Endothelial cell (in vitro differentiated cells): ENCODE results near the gene MSANTD2. TPM values are rescaled to one million over a fixed set of nuclear protein-coding genes. Genes with fewer than 3 reads are reported as not detected.

ENCODE experiments used
- DNase-seq: peaks from one replicate; pipeline ENCODE4 v3.0.0; 2021; ENCODE audit warnings: low spot score
- H3K27ac Mint-ChIP-seq: one replicate; pipeline ENCODE4 v1.8.0; 2021; ENCODE audit warnings: mixed read lengths, inconsistent platforms; ENCODE audit not compliant: unreplicated experiment
- H3K27me3 Mint-ChIP-seq: one replicate; pipeline ENCODE4 v1.8.0; 2021; ENCODE audit warnings: mild to moderate bottlenecking, moderate library complexity, mixed read lengths, inconsistent platforms; ENCODE audit not compliant: unreplicated experiment
- H3K36me3 Mint-ChIP-seq: one replicate; pipeline ENCODE4 v1.8.0; 2021; ENCODE audit warnings: mild to moderate bottlenecking, low read depth, mixed read lengths, inconsistent platforms; ENCODE audit not compliant: unreplicated experiment
- H3K4me1 Mint-ChIP-seq: one replicate; pipeline ENCODE4 v1.8.0; 2021; ENCODE audit warnings: mild to moderate bottlenecking, mixed read lengths, inconsistent platforms; ENCODE audit not compliant: unreplicated experiment
- H3K4me3 Mint-ChIP-seq: one replicate; pipeline ENCODE4 v1.8.0; 2021; ENCODE audit warnings: mild to moderate bottlenecking, mixed read lengths, inconsistent platforms; ENCODE audit not compliant: unreplicated experiment
- H3K9me3 Mint-ChIP-seq: one replicate; pipeline ENCODE4 v1.8.0; 2021; ENCODE audit warnings: mixed read lengths, inconsistent platforms; ENCODE audit not compliant: unreplicated experiment
- total RNA-seq: library from RNA; stranded (reverse); fragmentation: NEBNext Ultra II Directional; extraction: Animal tissue kit (Norgen Biotek cat#: 25700); gene quantifications from one replicate; pipeline ENCODE4 v1.2.1, GENCODE V29; 2021; ENCODE audit not compliant: unreplicated experiment
- TF ChIP-seq, protein P1 (sequence below): fragments of 200-600 bp; sonication (generic); IDR thresholded peaks from one replicate; pipeline ENCODE4 v1.5.0; 2021; ENCODE audit warnings: antibody characterized with exemption; ENCODE audit not compliant: unreplicated experiment

Gene MSANTD2
- total RNA-seq, 1 donor from 2014 or later = 32.4 TPM

DNA sequence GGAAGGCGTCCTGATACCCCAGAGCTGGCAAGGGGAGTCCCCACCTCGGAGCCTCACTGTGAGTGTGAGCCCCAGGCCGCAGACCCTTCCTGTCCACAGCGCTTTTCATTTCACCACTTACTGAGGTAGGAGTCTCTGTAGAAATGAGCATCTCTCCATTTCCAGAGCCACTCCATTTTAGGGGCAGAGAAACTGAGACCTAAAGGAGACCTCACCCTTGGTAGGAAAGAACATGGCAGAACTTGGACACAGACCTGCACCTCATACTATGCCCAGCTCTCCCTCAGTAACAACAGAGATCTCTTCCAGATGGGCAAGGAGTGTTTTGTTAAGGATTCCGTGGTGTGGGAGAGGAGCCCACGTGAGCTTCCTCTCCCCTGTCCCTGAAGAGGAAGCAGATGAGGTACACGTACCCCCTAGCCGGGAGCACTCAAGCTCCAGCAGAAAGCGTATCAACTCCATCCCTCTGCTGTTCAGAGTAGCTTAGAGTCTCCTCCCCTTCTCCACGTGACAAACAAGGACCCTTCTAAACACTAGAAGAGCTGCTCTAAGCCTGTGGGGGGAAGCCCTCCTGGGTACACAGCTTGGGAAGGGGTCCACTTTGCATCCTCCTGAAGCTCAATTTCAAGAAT lies 47.6 kb downstream of the MSANTD2 start:
- H3K27me3 Mint-ChIP-seq = peaks cover 27% of the 10 kb centered on the region
- peak overlapping the region; percentile 76 for H3K4me3 Mint-ChIP-seq
- H3K4me1 Mint-ChIP-seq = peaks cover 84% of the 10 kb centered on the region
- no peaks in the 10 kb centered on the region for H3K9me3 Mint-ChIP-seq
- no peak for DNase-seq
- no peak overlapping the region for H3K27ac Mint-ChIP-seq
- H3K36me3 Mint-ChIP-seq = peaks cover 57% of the 10 kb centered on the region
- TF ChIP-seq, protein P1, sequence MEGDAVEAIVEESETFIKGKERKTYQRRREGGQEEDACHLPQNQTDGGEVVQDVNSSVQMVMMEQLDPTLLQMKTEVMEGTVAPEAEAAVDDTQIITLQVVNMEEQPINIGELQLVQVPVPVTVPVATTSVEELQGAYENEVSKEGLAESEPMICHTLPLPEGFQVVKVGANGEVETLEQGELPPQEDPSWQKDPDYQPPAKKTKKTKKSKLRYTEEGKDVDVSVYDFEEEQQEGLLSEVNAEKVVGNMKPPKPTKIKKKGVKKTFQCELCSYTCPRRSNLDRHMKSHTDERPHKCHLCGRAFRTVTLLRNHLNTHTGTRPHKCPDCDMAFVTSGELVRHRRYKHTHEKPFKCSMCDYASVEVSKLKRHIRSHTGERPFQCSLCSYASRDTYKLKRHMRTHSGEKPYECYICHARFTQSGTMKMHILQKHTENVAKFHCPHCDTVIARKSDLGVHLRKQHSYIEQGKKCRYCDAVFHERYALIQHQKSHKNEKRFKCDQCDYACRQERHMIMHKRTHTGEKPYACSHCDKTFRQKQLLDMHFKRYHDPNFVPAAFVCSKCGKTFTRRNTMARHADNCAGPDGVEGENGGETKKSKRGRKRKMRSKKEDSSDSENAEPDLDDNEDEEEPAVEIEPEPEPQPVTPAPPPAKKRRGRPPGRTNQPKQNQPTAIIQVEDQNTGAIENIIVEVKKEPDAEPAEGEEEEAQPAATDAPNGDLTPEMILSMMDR = no peak

DNA sequence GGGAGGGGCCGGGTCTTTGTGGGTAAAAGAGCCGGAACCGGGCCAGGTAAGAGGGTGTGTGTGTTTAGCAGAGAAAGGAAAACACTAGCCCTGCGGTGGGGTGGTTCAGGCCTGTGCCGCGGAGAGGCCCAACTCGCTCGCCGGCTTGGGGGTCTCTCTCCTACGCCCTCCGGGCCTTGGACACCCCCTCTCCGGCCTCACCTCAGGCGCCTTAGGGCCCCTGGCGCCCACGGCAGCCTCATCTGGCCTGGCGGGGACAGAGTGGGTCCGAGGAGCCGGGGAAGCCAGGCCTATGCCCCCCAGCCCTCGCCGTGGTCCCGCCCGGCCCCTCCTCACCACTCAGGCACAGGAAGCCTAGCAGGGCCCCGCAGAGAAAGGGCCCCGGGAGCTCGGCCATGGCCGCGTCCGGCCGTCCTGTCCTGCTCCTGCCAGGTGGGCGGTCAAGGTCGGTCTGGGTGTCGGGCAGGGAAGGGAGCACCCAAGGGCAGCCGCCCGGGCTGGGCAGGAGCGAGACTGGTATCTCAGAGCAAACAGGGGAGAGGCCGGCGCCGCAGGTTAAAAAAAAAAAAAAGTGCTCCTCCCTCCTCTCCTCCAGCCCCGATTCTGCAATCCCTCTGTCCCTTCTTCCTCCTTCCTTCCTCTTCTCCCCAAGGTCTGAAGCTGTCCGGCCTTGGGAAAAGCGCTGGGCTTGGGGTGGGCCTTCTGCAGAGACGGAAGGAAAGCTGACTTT lies 48.3 kb downstream of the MSANTD2 start, which contains the start of gene VSIG2:
Gene VSIG2 (minus strand): TSS at position 515 of the 730 bp plus-strand sequence. CDS start 118 bp downstream, at position 397.
- peaks cover 83% of the 10 kb centered on the region for H3K4me1 Mint-ChIP-seq
- H3K36me3 Mint-ChIP-seq = peaks cover 53% of the 10 kb centered on the region
- peak within 1 kb of the TSS; percentile 76 for H3K4me3 Mint-ChIP-seq
- no peaks in the 10 kb centered on the region for H3K9me3 Mint-ChIP-seq
- H3K27ac Mint-ChIP-seq = no peak within 1 kb of the TSS
- H3K27me3 Mint-ChIP-seq = peaks cover 31% of the 10 kb centered on the region
- DNase-seq = no peak
- TF ChIP-seq, protein P1 = no peak

DNA sequence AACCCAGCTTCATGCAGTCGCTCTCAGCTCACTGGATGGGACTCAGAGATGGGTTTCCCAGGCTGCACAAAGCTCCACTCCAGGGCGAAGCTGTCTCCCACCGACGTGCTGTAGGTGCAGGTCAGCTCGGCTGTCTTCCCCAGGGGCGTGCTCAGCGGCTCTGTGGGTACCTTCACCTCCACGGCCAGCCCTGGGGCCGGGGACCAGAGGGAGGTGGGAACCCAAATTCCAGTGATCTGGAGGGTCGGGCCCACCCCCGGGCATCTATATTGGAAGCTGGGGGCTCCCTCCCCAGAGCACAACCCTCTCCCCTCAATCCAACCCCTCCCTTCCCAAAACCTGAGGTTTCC lies 48.8 kb downstream of the MSANTD2 start:
- TF ChIP-seq, protein P1 = no peak
- Mint-ChIP-seq H3K27ac (no peak overlapping the region), H3K4me1 (peaks cover 83% of the 10 kb centered on the region), H3K4me3 (no peak overlapping the region), H3K9me3 (no peaks in the 10 kb centered on the region), H3K27me3 (peaks cover 29% of the 10 kb centered on the region), H3K36me3 (peaks cover 47% of the 10 kb centered on the region)
- DNase-seq = no peak

DNA sequence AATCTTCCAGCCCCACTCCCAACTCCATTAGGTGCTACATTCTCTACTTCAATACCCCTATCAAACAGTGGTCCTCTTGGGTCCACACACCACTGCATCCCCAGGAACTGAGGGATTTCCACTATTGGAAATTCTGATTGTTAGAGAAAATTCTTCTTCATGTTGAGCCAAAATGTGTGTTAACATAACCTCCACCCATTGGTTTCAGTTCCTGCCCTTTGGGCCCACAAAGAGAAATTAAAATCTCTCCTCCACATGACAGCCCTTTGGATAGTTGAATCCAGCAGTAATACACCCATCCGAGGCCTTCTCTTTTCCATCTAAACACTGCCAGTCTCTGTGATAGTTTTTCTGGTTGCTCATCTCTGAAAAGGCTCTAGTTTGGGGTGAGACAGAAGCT lies 50.3 kb downstream of the MSANTD2 start:
- Mint-ChIP-seq H3K9me3 (peaks cover 4% of the 10 kb centered on the region), H3K36me3 (peaks cover 39% of the 10 kb centered on the region), H3K4me3 (no peak overlapping the region), H3K27me3 (peaks cover 33% of the 10 kb centered on the region), H3K27ac (peak overlapping the region; percentile 57), H3K4me1 (peaks cover 81% of the 10 kb centered on the region)
- TF ChIP-seq, protein P1 = no peak
- no peak for DNase-seq
